HCT116 (cell line): ENCODE results near the gene DCLRE1C.

ENCODE experiments used
- EZH2 ChIP-seq: fragments of 200-600 bp; sonication (generic); IDR thresholded peaks from 2 replicates; pipeline ENCODE4 v1.6.1; 2017; ENCODE audit warnings: antibody characterized with exemption, mixed run types
- POLR2A ChIP-seq: IDR thresholded peaks from 2 replicates; pipeline ENCODE4 v1.7.0; 2011; ENCODE audit warnings: borderline replicate concordance; ENCODE audit not compliant: insufficient read depth, insufficient read length; ENCODE audit errors: extremely low read depth
- POLR2AphosphoS5 ChIP-seq: IDR thresholded peaks from 2 replicates; pipeline ENCODE4 v1.6.1; 2011; ENCODE audit warnings: mild to moderate bottlenecking, low read depth, low read length, moderate library complexity
- YY1 ChIP-seq: IDR thresholded peaks from 2 replicates; pipeline ENCODE4 v1.6.1; 2011; ENCODE audit warnings: low read length, low read depth, moderate library complexity, mild to moderate bottlenecking; ENCODE audit not compliant: insufficient replicate concordance; ENCODE audit errors: extremely low read depth
- TF ChIP-seq, protein P1 (sequence below): IDR thresholded peaks from 2 replicates; pipeline ENCODE4 v1.6.1; 2012; ENCODE audit warnings: low read depth
- TF ChIP-seq, protein P2 (sequence below), 3 experiments: fragments of 200-600 bp in 1 of 3; sonication (generic) in 1 of 3; IDR thresholded peaks in 2 of 3; conservative IDR thresholded peaks in 1 of 3; 2 replicates each; pipeline ENCODE4 v1.5.1; 2012 to 2017; ENCODE audit warnings: low read depth in 2 of 3, low read length in 2 of 3, antibody characterized with exemption in 1 of 3, borderline replicate concordance in 1 of 3, control low read depth in 1 of 3, mild to moderate bottlenecking in 1 of 3, mixed read lengths in 1 of 3, mixed run types in 1 of 3, moderate library complexity in 1 of 3; ENCODE audit not compliant: insufficient read depth in 1 of 3

DNA sequence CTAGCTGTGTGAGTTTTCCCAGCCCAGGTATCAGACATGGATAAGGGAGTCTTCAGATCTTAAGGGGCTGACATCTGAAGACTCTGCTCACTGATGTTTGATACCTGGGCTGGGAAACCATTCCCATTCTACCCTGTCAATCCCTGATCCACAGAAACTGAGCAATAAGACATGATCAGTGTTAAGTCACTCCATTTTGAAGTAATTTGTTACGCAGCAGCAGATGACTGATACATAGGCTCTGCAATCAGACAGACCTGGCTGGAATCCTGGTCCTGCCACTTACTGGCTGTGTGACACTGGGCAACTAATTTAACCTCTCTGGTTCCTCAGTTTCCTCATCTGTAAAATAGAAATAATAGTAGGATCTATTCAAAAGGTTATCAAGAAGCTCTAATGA is 6.6 kb downstream of the DCLRE1C start:
- TF ChIP-seq, protein P1, sequence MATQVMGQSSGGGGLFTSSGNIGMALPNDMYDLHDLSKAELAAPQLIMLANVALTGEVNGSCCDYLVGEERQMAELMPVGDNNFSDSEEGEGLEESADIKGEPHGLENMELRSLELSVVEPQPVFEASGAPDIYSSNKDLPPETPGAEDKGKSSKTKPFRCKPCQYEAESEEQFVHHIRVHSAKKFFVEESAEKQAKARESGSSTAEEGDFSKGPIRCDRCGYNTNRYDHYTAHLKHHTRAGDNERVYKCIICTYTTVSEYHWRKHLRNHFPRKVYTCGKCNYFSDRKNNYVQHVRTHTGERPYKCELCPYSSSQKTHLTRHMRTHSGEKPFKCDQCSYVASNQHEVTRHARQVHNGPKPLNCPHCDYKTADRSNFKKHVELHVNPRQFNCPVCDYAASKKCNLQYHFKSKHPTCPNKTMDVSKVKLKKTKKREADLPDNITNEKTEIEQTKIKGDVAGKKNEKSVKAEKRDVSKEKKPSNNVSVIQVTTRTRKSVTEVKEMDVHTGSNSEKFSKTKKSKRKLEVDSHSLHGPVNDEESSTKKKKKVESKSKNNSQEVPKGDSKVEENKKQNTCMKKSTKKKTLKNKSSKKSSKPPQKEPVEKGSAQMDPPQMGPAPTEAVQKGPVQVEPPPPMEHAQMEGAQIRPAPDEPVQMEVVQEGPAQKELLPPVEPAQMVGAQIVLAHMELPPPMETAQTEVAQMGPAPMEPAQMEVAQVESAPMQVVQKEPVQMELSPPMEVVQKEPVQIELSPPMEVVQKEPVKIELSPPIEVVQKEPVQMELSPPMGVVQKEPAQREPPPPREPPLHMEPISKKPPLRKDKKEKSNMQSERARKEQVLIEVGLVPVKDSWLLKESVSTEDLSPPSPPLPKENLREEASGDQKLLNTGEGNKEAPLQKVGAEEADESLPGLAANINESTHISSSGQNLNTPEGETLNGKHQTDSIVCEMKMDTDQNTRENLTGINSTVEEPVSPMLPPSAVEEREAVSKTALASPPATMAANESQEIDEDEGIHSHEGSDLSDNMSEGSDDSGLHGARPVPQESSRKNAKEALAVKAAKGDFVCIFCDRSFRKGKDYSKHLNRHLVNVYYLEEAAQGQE: no peak
- no peak for TF ChIP-seq YY1
- TF ChIP-seq, protein P2, sequence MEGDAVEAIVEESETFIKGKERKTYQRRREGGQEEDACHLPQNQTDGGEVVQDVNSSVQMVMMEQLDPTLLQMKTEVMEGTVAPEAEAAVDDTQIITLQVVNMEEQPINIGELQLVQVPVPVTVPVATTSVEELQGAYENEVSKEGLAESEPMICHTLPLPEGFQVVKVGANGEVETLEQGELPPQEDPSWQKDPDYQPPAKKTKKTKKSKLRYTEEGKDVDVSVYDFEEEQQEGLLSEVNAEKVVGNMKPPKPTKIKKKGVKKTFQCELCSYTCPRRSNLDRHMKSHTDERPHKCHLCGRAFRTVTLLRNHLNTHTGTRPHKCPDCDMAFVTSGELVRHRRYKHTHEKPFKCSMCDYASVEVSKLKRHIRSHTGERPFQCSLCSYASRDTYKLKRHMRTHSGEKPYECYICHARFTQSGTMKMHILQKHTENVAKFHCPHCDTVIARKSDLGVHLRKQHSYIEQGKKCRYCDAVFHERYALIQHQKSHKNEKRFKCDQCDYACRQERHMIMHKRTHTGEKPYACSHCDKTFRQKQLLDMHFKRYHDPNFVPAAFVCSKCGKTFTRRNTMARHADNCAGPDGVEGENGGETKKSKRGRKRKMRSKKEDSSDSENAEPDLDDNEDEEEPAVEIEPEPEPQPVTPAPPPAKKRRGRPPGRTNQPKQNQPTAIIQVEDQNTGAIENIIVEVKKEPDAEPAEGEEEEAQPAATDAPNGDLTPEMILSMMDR (IDR thresholded peaks at IDR 0.05 in 2 of 3, conservative IDR thresholded peaks at IDR 0.05 in 1 of 3; ENCODE audit: borderline replicate concordance in 1 of 3, insufficient read depth in 1 of 3, low read depth in 2 of 3, low read length in 2 of 3): no peak
- TF ChIP-seq POLR2AphosphoS5: no peak
- no peak for TF ChIP-seq POLR2A
- TF ChIP-seq EZH2: no peak
